ENCODE results near the gene PPP1R11.

PPP1R11 gene

DNA sequence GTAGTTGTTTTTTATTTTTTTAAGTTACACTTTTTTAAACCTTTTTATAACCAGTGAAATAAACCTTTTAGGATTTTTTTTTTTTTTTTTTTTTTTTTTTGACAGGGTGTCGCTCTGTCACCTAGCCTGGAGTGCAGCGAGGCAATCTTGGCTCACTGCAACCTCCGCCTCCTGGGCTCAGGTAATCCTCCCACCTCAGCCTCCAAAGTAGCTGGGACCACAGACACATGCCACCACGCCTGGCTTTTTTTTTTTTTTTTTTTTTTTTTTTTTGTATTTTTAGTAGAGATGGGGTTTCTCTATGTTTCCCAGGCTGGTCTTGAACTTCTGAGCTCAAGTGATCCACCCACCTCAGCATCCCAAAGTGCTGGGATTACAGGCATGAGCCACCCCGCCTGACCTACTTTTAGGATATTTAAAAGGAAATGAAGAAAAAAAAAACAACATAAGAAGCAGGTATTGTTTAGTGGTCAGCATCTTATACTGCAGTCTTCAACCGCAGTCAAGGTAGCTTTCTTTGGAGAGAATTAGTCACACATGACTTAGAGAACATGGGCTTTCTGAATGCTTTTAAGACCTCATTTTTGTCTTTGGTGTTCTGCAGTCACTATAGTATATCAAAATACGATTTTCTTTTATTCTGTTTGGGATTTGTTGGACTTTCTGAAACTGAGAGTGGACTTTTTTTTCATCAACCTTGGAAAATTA lies 4.4 kb upstream of the PPP1R11 start:
- DNase-seq: no peak

DNA sequence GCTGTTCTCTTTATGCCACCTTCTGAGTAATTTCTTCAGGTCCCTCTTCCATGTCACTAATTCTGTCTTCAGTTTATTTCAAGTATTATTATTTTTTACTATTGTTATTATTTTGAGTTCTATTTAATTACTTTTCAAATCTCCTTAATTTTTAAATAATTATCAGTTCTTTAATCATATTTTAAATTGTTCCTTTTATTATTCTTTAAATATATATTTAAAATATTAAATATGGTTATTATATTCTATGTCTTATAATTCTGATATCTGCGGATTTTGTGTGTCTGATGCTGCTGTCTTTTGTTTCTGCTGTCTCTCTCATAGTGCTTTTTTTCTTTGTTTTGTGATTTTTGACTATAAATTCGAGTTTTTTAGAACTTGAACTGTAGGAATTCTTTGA lies 3.7 kb upstream of the PPP1R11 start:
- DNase-seq: no peak

DNA sequence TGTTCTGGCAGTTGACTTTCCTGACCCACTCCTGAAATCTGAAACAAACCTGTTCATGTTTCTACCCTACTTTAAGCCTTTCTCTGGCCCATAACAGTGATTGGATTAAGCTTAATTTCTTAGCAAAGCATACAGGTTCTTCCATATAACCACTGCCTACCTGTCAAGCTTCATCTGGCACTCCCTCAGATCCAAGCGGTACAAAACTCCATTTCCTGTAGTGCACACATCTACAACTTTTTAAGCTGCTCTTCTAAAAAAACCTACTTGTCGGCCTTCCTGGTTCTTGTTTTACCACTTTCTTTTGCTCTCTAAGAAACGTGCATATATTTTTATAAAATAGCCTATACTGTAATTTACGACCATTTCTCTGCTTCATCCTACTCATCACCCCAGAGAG lies 916 bp upstream of the PPP1R11 start:
- DNase-seq: peak in 1 of 2 experiments; percentile 12

DNA sequence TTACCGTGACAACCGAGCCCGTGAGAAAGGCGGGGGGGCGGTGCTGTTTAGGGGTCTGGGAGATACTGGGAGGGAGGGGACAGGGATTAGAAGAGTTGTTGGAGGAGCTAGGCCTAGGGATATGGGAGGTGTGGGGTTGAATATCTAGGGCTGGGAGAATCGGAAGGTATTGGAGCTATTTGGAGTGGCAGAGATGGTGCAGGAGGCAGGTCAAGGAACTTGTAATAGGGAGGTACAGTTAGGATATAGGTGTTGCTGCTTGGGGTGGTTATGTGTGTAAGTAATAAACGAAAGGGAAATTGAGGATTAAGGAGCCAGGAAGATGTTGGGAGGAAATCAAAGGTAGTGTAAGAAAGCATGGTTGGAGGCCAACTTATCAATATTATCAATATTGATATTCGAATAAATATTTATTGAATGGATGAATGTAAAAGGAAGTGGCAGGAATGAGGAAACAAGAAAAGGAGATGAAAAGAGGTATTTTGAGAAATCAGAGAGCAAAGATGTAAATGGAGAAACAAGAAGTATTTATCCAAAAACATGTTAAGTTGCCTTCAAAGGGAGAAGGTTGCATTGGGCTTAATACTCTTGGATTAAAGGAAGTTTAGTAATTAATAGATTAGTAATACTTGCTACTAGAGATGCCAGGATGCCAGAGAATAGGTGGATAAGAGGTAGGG lies 602 bp downstream of the PPP1R11 start:
- no peak for DNase-seq

DNA sequence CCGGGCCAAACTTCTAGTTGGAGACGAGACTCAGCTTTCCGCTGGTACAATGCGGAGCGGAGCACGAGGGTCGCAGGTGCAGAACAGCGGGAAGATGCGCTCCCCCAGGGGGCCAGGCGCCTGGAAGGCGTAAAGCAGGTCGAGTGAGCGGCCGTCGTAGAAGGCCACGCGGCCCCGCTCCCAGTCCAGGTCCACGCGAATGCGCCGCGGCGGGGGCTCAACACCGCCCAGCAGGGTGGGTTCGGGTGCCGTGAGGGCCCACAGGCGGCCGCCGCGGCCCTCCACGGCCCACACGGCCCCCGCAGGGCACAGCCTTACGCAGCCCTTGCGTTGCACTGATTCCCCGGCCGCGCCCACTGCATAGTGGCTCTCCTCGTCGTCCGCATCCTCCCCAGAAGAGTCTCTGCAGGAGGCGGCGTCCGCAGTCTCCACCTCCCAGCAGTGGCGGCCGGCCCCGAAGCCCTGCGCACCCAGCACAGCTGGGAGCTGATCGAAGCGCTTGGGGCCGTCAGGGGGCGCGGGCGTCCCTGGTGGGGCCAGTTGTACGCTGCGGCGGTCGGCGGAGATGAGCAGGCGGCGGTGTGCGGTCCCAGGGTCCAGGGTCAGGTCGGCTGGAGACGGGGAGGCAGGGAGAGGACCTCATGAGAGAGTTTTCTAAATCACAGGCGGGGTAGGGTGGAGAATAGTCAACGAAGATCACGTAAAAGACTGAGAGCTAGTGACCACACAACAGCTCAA lies 4.3 kb downstream of the PPP1R11 start:
- DNase-seq: no peak

DNA sequence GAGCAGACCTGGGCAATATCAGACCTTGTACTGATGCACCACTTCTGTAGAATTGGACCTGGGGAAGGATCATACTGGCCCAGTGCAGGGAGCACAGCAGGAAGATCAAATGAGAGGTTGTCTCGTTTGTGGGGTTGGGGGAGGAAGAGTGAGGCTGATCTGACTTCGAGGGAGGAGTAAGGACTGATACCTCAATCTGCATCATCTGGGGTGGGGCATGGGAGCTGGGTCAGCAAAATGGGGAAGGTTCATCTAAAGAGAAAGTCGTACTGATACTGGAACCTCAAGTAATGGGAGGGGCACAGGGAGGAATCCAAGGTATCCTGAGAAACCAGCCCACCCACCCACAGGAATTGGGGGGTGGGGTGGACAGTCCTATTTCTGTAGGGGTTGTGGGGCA lies 4.9 kb downstream of the PPP1R11 start:
- no peak for DNase-seq

DNA sequence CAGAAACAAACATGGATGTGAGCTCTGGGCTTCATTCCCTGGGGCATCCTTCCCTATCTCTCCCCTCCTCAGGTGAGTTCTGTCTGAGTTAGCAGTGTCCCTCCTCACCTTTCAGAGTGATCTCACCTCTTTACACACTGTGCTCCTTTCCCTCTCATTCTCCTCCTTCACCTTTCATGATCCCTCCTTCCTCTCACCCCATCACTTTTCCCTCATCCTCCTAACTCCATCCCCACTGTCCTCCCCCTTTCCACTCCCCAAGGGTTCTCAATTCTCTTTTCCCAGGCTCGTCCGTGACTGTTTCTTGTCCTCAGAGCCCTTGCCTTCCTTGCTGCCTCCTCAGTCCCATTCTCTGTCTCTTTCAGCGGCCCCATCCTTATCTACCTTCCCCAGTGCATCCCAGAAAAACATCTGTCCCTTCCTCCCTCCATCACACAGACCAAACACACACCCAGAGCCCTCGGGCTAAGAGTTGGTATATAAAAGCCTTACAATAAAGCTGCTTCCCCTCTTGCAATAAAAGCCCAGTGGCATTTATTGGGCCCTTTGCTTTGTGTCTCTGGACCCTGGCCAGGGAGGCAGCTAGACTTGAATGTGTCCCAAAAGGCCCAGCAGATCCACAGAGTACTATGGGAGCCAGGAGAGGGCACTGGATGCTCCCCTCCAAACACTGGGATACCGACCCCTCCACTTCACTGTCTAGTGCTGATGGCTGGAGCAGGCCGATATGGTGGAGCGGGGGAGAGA lies 6.7 kb downstream of the PPP1R11 start:
- no peak for DNase-seq

DNA sequence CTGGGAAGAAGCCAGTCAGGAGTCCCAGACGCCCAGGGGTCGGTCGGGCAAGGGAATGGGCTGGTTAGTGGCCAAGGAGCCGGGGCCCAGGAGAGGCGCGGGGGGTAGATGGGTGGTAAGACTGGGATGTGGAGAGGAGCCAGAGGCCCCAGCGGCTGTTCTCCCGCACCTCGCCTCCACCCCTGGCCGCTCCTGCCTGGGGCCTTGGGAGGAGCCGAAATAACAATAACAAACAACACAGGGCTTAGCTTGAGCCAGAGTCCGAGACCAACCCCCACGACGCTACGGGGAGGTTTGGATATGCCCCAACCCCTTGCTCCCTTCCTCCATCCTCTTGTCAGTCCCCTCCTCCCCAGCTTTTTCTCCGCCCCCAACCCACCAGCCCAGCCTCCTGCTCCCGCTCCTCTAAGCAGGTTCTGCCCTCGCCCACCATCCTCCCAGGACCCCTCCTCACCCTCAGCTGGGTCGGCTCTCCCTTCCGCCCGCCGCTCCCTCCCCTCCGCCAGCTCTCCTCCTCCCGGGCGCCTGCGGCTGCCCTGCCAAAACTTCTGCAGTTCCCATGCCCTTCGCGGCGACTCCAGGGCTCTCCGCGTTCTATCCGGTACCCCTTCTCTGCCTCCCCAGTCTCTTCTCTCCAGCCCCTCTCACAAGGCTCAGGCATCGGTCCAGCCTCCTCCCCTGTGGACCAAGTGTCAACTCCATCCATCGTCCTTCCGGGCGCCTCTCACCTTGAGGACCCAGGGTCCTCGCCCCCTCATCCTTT lies 7.5 kb downstream of the PPP1R11 start:
- no peak for DNase-seq

DNA sequence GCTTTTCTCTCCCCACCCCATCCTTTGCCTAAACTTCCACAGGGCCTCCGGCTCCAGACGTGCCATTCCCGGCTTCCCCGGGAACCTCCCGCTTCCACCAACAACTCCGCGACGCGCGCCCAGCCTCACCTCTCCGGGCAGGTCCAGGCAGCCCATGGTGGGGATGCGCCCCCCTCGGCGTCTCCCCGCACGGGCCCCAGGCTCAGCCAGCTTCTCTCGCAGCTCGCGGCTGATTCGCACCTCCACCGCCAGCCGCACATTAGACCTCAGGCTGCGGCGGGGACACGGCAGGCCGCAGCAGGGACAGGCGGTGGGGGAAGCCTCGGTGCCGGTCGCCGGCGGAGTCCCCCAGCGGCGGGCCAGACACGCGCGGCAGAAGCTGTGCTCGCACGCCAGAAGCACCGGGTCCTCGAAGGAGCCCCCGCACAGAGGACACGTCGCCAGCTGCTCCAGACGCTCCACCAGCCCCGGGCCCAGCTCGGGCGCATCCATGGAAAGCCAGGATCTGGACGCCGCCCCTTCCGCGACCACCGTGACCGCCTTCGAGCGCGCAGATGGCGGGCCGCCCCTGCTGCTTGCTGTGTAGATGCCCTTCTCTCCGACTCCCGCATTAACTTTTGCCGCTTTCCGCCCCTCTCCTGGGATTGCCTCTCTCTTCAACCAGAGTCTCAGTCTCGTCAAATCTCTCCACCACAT lies 8.2 kb downstream of the PPP1R11 start, which contains the start of gene RNF39:
TSS of gene RNF39 (minus strand) at position 676 of the 696 bp plus-strand sequence. CDS start at position 492, 184 bp downstream.
- DNase-seq: no peak

DNA sequence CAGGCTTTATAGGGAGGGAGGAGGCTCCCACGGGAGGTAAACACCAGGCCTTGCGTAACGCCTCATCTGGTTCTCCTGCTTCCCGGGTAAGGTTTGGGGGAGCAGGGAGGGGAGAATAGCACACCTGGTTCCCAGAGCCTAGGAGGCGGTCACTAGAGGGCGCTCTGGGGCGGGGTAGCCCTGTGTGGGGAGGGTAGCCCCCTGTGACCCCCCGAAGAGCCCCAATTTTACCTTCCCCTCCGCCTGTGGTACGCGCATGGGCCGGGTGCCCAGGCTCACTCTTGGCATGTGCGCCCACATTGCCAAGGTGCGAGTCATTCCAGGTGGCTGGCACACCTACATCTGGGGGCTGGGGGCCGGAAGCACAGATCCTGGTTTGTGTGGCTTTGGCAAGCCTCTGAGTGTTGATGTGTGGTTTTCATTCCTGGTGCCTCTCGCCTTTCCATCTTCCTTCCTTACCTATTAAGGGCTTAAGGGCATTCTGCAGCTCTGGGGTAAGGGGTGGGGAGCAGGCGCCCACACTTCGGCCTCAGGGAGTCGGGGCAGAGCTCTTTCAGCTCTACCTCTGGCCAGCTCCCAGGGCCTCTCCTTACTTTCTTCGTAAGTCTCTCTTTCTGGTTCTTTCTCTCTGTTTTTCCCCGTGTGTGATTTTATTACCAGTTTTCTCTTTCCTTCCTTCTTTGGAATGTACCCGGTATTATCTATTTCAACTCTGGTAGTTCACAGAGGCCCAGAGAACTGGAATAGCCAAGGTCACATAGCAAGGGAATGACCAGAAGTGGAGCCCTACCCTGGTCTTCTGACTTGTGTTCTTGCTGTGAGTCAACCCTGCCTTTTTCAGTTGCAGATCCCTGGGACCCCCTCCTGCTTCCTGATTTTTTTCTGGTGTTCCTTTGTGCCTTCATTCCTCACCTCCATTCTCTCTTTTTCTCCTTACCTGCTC lies 9.1 kb downstream of the PPP1R11 start:
- peak in 1 of 2 experiments; percentile 21 for DNase-seq

DNA sequence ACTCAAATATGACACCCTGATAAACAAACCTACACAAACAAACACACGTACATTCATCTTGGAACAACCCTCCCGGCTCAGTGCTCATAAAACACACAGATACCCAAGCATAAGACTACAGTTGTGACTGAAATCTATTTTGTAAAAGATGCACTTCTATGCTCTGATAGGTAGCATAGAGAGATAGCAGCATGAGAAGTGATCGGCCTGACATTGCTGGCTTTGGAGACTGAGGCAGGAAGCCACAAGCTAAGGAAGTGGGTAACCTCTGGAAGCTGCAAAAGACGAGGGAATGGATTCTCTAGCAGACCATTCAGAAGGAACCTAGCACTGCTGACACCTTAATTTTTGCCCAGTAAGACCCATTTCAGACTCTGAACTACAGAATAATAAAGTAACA lies 10.2 kb downstream of the PPP1R11 start:
- DNase-seq: no peak

DNA sequence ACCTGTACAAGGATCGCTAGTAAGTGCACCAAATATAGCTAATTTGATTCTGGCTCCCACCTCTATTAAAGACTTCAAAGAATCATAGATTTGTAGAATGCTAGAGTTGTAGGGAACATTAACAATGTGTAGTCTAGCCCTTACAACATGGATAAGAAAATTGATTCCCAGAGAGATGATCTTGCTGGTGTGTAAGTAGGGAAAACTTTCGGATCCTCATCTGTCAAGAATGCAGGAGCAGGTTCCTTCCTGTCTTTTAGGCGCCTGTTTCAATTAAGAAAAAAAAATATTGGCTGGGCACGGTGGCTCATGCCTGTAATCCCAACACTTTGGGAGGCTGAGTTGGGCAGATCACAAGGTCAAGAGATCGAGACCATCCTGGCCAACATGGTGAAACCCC lies 20.9 kb downstream of the PPP1R11 start:
- DNase-seq: no peak

DNA sequence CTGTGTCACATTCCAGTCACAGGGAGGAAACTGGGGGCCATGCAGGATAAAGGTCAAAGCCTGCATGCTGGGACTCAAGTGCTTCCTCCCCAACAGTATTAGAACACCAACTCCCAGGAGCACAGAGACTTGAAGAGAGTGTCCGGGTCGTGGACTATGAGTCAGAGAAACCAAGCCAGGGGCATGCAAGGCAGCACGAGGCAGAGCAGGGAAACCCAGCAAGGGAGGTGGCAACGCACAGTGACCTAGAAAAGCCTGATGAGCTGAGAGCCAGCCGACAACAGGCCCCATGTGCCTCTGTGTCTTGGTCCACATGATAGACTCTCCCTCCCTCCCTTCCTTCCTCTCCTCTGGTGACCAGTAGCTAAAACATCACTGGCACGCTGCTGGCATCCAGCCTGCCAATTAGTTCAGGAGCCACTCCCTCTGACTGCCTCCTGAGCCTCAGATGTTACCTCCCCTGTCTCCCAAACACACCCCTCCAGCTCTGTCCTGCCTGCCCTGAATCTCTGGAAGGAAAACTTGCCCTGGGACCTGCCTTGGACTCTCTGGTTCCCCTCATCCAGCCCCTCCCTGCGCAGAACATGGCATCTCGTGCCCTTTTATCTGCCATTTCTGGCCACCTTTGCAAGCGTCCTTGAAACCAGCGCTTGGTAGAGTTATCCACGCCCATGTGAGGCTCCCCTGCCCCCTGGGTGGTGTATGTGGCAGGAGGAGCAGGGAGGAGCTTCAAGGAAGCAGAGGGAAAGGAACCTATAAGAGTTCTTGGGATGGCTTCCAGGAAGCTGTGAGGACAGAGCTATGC lies 24.8 kb downstream of the PPP1R11 start:
- no peak for DNase-seq

DNA sequence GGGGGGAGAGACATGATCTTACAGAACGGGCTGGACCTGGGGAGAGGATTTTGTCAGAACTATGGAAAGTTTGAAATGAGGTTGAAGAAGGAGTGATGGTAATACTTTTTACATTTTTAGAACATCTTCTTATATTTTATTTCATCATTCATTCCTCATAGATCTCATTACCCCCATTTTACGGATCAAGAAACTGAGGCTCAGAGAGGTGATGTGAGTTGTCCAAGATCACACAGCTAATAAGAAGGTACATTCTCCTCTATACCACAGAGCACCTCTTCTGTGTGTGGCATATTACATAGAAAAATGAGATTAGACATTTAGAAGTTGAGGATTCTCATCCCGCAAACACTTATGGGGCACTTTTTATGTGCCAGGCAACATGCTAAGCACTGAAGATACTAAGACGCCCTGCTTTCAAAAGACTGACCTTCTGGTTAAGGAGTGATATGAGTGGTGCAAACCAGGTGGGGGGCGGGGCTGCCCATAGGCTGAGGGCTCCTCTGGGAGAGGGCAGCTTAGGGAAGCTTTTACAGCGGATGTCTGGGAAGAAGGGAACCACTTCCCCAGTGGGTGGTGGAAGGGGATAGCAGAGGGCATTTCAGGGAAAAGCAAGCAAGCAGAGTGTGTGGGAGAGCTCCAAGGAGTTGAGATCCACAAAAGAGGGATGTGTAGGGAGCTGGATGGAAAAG lies 26.0 kb downstream of the PPP1R11 start:
- DNase-seq: no peak

DNA sequence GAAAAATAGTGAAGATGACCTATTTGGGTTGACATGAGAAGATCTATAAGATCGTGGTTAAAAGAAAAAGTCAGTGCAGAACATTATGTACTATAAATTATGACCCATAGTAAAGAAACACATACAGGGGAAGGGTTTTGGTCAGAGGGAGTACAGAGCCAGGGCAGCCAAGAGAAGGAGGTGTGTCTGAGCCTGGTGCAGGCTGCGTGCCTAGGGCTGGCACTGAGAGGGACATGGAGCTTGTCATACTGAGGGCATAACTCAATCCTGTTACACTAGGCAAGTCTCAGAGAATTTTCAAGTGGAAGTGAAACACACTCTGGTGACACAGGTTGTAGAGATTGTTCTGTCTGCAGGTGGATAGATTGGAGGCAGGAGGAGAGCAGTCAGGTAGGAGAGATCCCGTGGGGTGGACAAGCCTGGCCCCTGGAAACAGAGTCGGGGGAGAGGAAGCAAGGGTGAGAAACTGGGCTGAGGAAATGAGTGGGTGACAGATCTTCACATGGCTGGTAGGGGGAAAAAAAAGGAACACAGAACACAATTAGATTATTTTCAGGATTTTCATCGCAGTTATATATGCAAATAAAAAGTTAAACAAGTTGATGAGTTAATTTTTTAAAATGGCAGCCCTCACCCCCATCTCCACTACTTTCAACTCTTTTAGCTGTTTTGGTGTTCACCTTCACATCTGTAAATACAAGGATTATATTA lies 27.1 kb downstream of the PPP1R11 start:
- no peak for DNase-seq

DNA sequence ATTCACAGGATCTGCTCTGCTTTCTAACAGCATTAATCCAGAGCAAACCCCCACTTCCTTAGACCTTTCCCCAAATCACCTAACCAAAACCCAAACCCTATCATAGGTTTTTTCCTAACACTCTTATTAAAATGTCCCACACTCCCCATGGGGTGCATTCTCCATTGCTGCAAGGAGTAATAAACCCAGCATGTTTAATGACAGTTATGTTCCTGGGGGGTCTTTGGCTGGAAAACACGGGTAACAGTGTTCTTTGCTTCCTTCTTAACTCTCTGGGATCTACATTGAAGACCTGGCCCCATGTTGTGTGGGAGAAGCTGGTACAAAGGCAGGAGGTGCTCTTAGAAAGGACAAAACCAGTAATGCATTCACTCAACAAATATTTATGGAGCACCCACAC lies 29.8 kb downstream of the PPP1R11 start:
- no peak for DNase-seq

DNA sequence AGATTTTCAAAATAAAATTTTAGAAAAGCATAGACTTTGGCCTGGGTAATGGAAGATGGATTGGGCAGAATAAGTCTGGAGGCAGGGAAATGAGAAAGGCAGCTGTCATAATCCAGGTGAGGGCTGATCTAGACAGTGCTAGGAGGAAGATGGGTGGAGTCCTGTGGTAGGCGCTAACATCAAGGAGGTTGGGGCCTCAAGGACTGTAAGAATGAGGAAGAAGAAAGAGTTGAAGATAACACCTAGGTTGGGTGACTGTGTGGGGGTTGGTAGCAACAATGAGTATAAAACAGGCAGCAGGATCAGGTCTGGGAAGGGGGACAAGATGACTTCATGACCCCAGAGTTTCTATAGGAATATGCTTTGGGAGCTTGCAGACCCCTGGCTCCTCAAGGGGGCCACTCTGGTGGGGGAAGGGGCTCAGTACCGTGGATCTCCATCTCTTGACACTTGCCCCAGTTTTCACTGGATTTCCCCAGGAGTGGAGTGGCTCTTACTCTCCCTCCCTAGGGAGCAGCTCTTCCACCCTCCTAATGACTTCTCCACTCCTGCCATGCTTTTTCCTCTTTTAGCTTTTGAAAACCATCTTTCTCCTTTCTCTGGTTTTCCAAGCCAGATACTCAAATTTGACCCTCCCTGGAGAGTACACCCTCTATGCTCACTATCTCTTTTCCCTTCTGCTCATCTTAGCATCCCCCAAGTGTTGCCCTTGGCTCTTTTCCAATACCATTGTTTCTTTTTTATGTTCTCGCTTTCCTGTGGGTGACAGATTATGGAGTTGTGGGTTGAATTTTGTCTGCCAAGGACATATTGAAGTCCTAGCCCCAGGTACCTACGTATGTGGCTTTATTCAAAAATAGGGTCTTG lies 31.1 kb downstream of the PPP1R11 start:
- DNase-seq: no peak

Data from NCI-H2081 (cell line).